Neural cell (in vitro differentiated cells): ENCODE measurements around the gene SMARCA4. TPM values are rescaled to one million over a fixed set of nuclear protein-coding genes. Genes with fewer than 3 reads are reported as not detected.
A peak's percentile ranks its signal among the peaks of the same experiment; 100 is the strongest.

Experiments used
- H2AFZ ChIP-seq: fragments of 200-600, 300-800 bp; sonication (generic), shearing (Covaris generic); 2 replicates; pipeline ENCODE4 v1.6.0; 2014; ENCODE audit warnings: low read depth, mild to moderate bottlenecking, antibody characterized with exemption, low read length, moderate library complexity
- H3F3A ChIP-seq: fragments of 200-600 bp; shearing (Covaris generic); 2 replicates; pipeline ENCODE4 v1.6.1; 2016; ENCODE audit warnings: mild to moderate bottlenecking, moderate library complexity, mixed read lengths, antibody characterized with exemption, low read length; ENCODE audit not compliant: insufficient read depth, poor library complexity, severe bottlenecking
- H3K27ac ChIP-seq: fragments of 200-600, 300-800 bp; sonication (generic), shearing (Covaris generic); 2 replicates; pipeline ENCODE4 v1.5.1; 2014; ENCODE audit warnings: mild to moderate bottlenecking, low read length, moderate library complexity
- H3K27me3 ChIP-seq: fragments of 300-800, 200-600 bp; sonication (generic), shearing (Covaris generic); 2 replicates; pipeline ENCODE4 v1.6.0; 2014; ENCODE audit warnings: mild to moderate bottlenecking, low read depth, low read length, moderate library complexity; ENCODE audit not compliant: insufficient read depth
- H3K36me3 ChIP-seq: fragments of 300-800, 200-600 bp; sonication (generic), shearing (Covaris generic); 2 replicates; pipeline ENCODE4 v1.5.1; 2014; ENCODE audit warnings: mild to moderate bottlenecking, antibody characterized with exemption, low read length, moderate library complexity; ENCODE audit not compliant: insufficient read depth
- H3K4me2 ChIP-seq: fragments of 300-800, 200-600 bp; sonication (generic), shearing (Covaris generic); 2 replicates; pipeline ENCODE4 v1.6.0; 2014; ENCODE audit warnings: mild to moderate bottlenecking, low read length
- H3K4me3 ChIP-seq: fragments of 300-800, 200-600 bp; sonication (generic), shearing (Covaris generic); 2 replicates; pipeline ENCODE4 v1.5.1; 2014; ENCODE audit warnings: mild to moderate bottlenecking, low read length, moderate library complexity
- H3K79me2 ChIP-seq: fragments of 200-600 bp; shearing (Covaris generic); replicated peaks from 2 replicates; pipeline ENCODE4 v1.6.0; 2014; ENCODE audit warnings: mild to moderate bottlenecking, low read length, moderate library complexity; ENCODE audit not compliant: insufficient read depth
- H3K9ac ChIP-seq: fragments of 300-800, 200-600 bp; sonication (generic), shearing (Covaris generic); 2 replicates; pipeline ENCODE4 v1.6.1; 2016; ENCODE audit warnings: mild to moderate bottlenecking, low read length, mixed read lengths
- H3K9me2 ChIP-seq: fragments of 200-600 bp; shearing (Covaris generic); 2 replicates; pipeline ENCODE4 v1.6.1; 2016; ENCODE audit warnings: mild to moderate bottlenecking, low read length, mixed read lengths; ENCODE audit not compliant: insufficient read depth
- H3K9me3 ChIP-seq: fragments of 200-600, 300-800 bp; sonication (generic), shearing (Covaris generic); 2 replicates; pipeline ENCODE4 v1.6.1; 2016; ENCODE audit warnings: mild to moderate bottlenecking, mixed run types, low read length, moderate library complexity, mixed read lengths
- H4K20me1 ChIP-seq: fragments of 200-600 bp; shearing (Covaris generic); 2 replicates; pipeline ENCODE4 v1.6.1; 2016; ENCODE audit warnings: mild to moderate bottlenecking, mixed run types; ENCODE audit not compliant: insufficient read depth
- CTCF ChIP-seq: fragments of 450-650 bp; IDR thresholded peaks from 2 replicates; pipeline ENCODE4 v1.5.1; 2014; ENCODE audit warnings: antibody characterized with exemption, mild to moderate bottlenecking, moderate library complexity; ENCODE audit not compliant: poor library complexity, severe bottlenecking
- EP300 ChIP-seq: fragments of 450-650 bp; conservative IDR thresholded peaks from 2 replicates; pipeline ENCODE4 v1.6.1; 2014; ENCODE audit warnings: antibody characterized with exemption, mild to moderate bottlenecking, moderate library complexity; ENCODE audit not compliant: poor library complexity, severe bottlenecking
- EZH2 ChIP-seq: fragments of 200-600, 300-800 bp; shearing (Covaris generic), sonication (generic); IDR thresholded peaks from 2 replicates; pipeline ENCODE4 v1.6.1; 2014; ENCODE audit warnings: antibody characterized with exemption, low read length, borderline replicate concordance, mild to moderate bottlenecking; ENCODE audit not compliant: insufficient read depth, poor library complexity, severe bottlenecking
- MXI1 ChIP-seq: fragments of 450-650 bp; conservative IDR thresholded peaks from 2 replicates; pipeline ENCODE4 v1.6.1; 2014; ENCODE audit warnings: antibody characterized with exemption, mild to moderate bottlenecking; ENCODE audit not compliant: poor library complexity, severe bottlenecking
- POLR2AphosphoS5 ChIP-seq: IDR thresholded peaks from 2 replicates; pipeline ENCODE4 v1.6.1; 2012
- RAD21 ChIP-seq: fragments of 450-650 bp; conservative IDR thresholded peaks from 2 replicates; pipeline ENCODE4 v1.6.1; 2014; ENCODE audit warnings: antibody characterized with exemption, mild to moderate bottlenecking, moderate library complexity
- REST ChIP-seq: IDR thresholded peaks from 2 replicates; pipeline ENCODE4 v1.6.1; 2012; ENCODE audit warnings: borderline replicate concordance
- SMC3 ChIP-seq: fragments of 450-650 bp; conservative IDR thresholded peaks from 2 replicates; pipeline ENCODE4 v1.6.1; 2014; ENCODE audit warnings: antibody characterized with exemption, mild to moderate bottlenecking, moderate library complexity; ENCODE audit not compliant: poor library complexity
- TAF1 ChIP-seq: IDR thresholded peaks from 2 replicates; pipeline ENCODE4 v1.6.1; 2012; ENCODE audit warnings: low read depth
- polyA plus RNA-seq: library from polyadenylated mRNA; depleted of rRNA; stranded (reverse); fragments of >200 nt; gene quantifications from 2 replicates; pipeline ENCODE4 v1.2.3, GENCODE V29; 2014

Gene SMARCA4
- polyA plus RNA-seq, 1 donor from 2014 or later = 97.3 TPM

- Histone ChIP-seq H3K9me2 (no peaks in the 10 kb centered on the region), H3K9ac (no peak overlapping the region), H3K4me3 (no peak overlapping the region), H3K9me3 (no peaks in the 10 kb centered on the region), H3K4me2 (no peak overlapping the region), H3K79me2 (no peaks in the 10 kb centered on the region), H3K27ac (no peak overlapping the region), H3F3A (no peaks in the 10 kb centered on the region), H2AFZ (no peak overlapping the region), H4K20me1 (no peaks in the 10 kb centered on the region), H3K36me3 (peaks cover 6% of the 10 kb centered on the region), H3K27me3 (no peaks in the 10 kb centered on the region)
- no peak for TF ChIP-seq TAF1
- no peak for TF ChIP-seq POLR2AphosphoS5
- no peak for TF ChIP-seq MXI1
- no peak for TF ChIP-seq CTCF
- TF ChIP-seq SMC3 = no peak
- no peak for TF ChIP-seq EZH2
- no peak for TF ChIP-seq EP300
- TF ChIP-seq RAD21 = no peak
- TF ChIP-seq REST = no peak
These were observed 64.2 kb downstream of the SMARCA4 start for GRCh38 chr19:11025006-11025405.

GRCh38 chr19:11025445-11025844 lies 64.6 kb downstream of the SMARCA4 start:
- H3K27me3 ChIP-seq = no peaks in the 10 kb centered on the region
- H3K9ac ChIP-seq = no peak overlapping the region
- TF ChIP-seq REST (no peak), EP300 (no peak), EZH2 (no peak), POLR2AphosphoS5 (peak; percentile 5), CTCF (no peak), RAD21 (no peak)
- H3K4me2 ChIP-seq = no peak overlapping the region
- no peak overlapping the region for H3K27ac ChIP-seq
- no peak overlapping the region for H2AFZ ChIP-seq
- no peaks in the 10 kb centered on the region for H4K20me1 ChIP-seq
- no peak overlapping the region for H3K4me3 ChIP-seq
- H3K9me3 ChIP-seq = no peaks in the 10 kb centered on the region
- no peaks in the 10 kb centered on the region for H3F3A ChIP-seq
- H3K9me2 ChIP-seq = no peaks in the 10 kb centered on the region
- peaks cover 6% of the 10 kb centered on the region for H3K36me3 ChIP-seq
- no peaks in the 10 kb centered on the region for H3K79me2 ChIP-seq
